CD1c-positive myeloid dendritic cell (primary cell): ENCODE data around the gene CCDC83.

Experiments
- DNase-seq: peaks from one replicate; pipeline ENCODE4 v3.0.0-alpha.2; 2016; ENCODE audit errors: extremely low spot score

The CCDC83 gene

GRCh38 chr11:85855341-85855656 lies at the start of gene CCDC83:
TSS of gene CCDC83 (plus strand) at chr11:85855383. CDS start at chr11:85865124, 9,741 bp downstream.
- no peak for DNase-seq

DNA sequence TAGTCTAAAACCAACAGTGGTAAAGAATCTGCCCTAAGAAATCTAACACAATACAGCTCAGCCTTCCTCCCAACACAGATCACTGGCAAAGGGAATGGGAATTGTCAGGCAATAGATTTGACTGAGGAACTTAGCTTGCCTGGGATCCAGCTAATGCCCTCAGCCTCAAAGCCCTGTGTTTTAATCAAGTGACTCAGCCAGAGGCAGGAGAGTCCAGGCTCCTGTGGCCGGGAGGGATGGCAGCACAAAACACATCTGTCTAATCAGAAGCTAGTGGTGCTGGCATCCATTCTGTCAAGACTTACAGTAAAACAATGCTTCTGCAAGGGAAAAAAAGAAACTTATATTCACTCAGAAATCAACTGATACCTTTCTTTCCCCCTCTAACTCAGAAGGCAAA lies 49.8 kb upstream of the CCDC83 start:
- no peak for DNase-seq

DNA sequence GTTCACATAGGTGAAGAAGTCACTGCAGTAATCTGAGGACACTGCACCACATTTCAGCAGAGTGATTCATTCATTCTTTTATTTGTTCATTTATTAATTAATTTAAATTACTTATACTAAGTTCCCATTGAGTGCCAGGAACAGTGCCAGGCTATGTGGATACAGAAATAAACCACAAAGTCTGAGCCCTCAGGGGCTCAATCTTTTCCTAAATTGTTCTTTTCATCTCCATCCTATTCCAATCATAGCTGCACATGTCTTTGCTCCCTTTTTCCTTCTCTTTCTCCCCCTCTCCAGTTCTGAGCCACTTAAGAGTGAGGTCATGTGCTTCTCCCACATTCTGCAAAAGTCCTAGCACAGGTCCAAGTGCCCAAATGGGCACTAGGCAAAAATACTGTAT lies 49.2 kb upstream of the CCDC83 start:
- no peak for DNase-seq

DNA sequence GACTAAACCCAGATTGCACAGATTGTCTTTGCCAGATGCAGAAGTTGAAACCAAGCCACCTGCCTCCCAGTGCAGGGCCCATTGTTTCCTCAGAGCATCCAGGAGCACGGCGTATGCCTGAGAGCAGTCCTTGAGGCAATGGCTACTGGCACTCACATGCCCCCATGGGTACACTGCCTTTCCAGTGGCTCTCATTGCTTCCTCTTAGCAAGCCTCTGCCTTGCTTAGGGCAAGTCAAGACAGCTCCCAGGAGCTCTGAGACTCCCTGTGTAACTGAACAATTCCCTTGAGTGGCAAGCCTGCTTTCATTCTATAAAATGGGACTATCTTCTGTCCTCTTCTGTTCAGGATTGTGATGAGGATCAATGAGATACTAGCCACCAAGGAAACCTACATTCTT lies 48.3 kb upstream of the CCDC83 start:
- no peak for DNase-seq

GRCh38 chr11:85809191-85809590 lies 46.0 kb upstream of the CCDC83 start:
- no peak for DNase-seq

DNA sequence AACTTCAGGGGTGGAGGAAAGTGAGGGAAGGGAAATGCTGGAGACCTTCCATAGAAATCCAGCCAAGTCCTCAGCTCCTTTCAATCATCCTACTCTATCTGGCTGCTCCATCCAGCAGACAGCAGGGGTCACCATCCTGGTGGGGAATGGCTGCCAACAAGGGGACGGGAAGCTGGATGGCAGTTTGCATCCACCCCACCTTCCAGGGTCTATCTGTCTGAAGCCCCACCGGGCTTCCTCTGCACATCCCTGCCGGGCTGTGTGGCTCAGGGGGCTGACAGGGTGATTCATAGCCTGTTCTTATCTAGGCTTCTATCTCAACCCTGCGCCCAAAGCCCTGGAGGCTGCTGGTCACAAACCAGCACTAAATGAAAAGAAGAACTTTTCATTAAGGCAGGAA lies 45.3 kb upstream of the CCDC83 start:
- DNase-seq = no peak

- no peak for DNase-seq
Observed at GRCh38 chr11:85810521-85810870, 44.7 kb upstream of the CCDC83 start.

DNA sequence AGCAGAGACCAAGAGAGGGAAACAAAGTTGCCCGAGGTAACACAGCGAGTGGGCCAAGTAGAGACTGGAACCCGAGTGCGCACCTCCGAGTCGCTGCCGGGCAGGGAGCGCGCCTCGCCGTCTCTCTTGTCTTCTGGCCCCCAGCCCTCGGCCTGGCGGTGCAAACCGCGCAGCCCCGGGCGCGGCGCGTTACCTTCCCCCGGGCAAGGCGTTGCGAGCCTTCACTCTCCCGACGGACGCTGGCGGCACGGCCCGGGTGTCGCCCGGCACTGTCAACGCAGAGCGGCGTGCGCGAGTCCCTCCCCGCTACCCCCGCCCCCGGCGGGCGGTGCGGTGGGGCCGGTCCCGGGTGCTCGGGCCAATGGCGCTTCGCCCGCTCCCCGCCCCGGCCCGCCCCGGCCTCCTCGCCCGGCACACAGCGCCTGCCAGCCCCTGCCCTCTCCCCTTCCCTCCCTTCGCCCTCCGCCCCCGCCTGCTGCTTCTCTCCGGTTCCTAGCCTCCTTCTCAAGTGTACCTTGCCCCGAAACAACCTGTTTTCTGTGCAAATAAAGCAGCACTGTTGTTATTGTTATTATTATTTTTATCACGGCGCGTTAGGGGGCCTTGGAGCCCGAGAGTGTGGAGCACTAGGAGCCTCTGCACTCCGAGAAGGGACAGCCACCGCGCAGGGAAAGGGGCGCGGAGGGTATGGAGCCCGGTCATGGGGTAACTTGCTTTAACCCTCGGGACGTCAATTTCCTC lies 44.1 kb upstream of the CCDC83 start, which contains the start of gene SYTL2:
TSS of gene SYTL2 (minus strand) at position 271 of the 741 bp plus-strand sequence. CDS start 53,416 bp downstream, outside the sequence.
- peak; percentile 71 for DNase-seq

DNA sequence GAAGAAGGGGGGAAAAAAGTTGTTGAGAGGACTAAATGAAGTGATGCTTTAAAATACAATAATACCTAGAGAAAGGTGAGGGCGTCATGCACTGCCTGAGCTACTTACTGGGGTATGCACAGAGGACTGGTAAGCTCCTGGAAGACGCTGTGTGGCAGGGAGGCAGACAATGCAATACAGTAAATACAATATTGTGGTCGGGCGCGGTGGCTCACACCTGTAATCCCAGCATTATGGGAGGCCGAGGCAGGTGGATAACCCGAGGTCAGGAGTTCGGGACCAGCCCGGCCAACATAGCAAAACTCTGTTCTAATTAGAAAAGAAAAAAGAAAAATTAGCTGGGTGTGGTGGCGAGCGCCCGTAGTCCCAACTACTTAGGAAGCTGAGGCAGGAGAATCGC lies 43.6 kb upstream of the CCDC83 start:
- no peak for DNase-seq

DNA sequence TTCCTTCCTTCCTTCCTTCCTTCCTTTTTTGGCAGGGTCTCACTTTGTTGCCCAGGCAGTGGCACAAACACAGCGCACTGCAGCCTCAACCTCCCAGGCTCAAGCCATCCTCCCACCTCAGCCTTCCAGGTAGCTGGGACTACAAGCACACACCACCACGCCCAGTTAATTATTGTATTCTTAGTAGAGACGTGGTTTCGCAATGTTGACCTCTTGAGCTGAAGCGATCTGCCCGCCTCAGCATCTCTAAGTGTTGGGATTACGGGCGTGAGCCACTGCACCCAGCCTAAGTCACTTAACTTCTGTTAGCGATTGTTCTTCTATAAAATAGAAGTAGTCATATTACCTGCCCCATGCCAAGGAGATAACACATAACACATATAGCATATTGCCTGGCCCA lies 41.5 kb upstream of the CCDC83 start:
- no peak for DNase-seq

GRCh38 chr11:85815186-85815931 lies 39.8 kb upstream of the CCDC83 start:
- no peak for DNase-seq

- no peak for DNase-seq
Observed at GRCh38 chr11:85819441-85819840, 35.7 kb upstream of the CCDC83 start.

- no peak for DNase-seq
Observed at GRCh38 chr11:85821636-85822035, 33.5 kb upstream of the CCDC83 start.

DNA sequence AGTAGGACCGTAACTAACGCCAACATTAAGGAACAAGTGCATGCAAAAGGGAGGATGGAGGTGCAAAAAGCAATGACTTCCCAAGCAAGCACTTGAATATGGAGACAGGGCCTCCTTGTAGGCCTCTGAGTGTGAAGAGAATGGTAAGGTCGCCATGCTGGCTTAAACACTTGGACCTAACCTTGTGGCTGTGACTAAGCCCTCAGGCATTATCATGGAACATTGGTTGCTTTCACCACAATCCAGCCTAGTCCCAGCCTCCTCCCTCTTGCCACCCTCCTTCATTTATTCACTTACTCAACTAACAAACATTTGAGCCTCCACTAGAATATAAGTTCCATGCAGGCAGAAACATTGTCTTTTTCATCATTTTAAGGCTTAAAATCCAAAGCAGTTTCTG lies 32.4 kb upstream of the CCDC83 start:
- no peak for DNase-seq

DNA sequence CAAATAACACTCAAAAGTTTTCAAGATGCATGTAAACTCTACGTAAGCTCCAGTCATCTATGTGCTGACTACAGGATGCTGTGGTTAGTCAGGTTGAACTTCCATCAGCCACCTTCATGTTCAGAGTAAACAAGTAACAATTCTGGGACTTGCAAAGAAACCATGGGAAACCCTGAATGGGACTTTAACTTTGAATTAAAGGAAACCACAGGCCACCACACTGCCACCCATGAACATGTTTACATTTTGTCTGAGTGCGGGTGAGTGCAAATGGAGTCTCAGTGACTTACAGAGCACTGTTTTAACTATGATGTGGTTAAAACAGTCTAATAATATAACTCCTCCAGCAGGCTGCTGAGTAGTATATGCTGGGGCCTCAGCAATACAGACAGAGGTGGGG lies 31.4 kb upstream of the CCDC83 start:
- DNase-seq = peak; percentile 27

GRCh38 chr11:85825616-85826015 lies 29.6 kb upstream of the CCDC83 start:
- no peak for DNase-seq

- no peak for DNase-seq
Observed at GRCh38 chr11:85826116-85826855, 28.9 kb upstream of the CCDC83 start.

DNA sequence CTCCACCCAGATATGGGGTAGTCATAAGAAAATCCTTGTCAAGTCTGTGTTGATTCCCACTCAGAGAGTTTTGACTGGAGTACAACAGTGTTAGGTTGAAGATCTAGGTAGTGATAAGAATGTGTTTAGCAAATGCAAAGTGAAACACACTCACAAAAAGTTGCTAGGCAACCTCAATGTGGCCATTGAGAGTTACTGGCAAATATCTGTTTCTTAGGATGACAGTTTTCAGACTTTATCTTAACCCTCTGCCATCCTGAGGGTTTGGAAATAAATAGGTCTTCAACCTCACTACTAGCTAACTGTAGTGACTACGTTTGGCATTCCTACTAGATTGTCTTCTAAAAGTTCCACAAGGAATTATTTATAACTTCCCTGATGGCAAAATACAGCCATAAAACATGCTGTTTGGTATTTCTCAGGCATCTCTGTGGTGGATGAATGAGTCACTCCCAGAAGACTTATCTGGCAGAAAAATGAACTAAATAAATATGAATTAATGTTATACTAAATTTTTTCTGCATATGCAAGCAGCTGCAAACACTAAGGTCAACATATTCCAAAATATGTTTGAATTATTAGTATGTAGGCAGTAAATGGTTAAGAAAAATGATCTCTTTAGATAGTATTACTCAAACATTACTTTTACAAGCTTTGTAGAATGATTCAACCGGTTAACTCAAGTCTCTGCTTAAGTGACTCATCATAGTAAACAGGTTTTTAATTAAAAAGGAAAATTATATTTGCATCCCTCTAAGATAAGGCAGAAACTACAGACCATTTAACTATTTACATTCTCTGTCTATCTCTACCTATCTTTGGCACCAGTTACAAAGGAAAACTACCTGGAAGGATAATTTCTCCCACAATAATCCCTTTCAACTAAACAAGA lies 27.2 kb upstream of the CCDC83 start:
- peak; percentile 23 for DNase-seq

- DNase-seq = no peak
Observed at GRCh38 chr11:85828640-85828978, 26.6 kb upstream of the CCDC83 start.

DNA sequence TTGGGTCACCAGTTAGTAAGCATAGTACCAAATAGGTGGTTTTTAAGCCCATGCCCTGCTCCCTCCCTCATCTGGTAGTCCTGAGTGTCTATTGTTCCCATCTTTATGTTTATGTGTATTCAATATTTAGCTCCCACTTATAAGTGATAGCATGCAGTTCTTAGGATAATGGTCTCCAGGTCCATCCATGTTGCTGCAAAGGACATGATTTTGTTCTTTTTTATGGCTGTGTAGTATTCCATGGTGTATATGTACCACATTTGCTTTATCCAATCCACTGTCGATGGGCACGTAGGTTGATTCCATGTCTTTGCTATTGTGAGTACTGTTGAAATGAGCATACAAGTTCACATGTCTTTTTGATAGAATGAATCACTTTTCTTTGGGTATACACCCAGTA lies 26.0 kb upstream of the CCDC83 start:
- DNase-seq = no peak

DNA sequence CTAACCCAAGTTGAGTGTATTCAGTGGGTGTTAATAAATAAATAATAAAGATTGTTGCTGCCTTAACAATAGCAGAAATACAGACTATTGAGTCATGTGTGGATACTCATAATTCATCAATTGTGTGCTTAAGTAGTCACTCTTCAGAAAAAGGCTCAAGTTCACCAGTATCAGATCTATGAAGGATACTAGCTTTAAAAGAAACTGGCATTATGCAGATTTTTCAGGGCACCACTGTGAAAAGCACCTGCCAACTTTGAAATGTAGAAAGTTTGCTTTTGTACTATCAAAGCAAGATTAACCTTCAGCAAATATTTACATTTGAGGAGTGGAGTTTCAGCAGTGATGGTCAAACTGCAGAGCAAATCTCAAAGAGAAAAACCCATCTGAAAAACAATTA lies 24.1 kb upstream of the CCDC83 start:
- no peak for DNase-seq

DNA sequence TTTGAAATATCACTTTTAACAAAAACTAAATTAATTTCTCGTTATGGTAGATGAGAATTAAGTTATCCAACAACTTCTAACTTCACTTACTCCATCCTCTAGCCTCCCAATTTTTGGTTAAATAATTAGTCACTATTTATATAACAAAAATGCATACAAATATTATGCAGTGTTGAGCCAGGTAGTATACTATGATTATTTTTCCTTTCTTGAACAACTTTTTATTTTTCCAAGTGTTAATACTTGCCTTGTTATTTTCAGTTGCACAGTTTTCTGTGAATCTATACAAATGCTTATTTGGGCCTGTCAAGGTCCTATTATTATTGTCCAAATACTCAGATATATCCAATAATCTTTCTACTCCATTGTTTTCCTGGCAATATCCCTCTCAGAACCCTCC lies 19.9 kb upstream of the CCDC83 start:
- DNase-seq = no peak
